Mesodermal cell (in vitro differentiated cells): ENCODE data around the gene C1orf56.
A peak's percentile ranks its signal among the peaks of the same experiment; 100 is the strongest.

ENCODE experiments used
- H3K27ac ChIP-seq: 2 replicates; pipeline ENCODE4 v1.7.0; 2013; ENCODE audit warnings: mild to moderate bottlenecking, low read depth, low read length, moderate library complexity; ENCODE audit not compliant: severe bottlenecking
- H3K36me3 ChIP-seq: 2 replicates; pipeline ENCODE4 v1.7.1; 2013; ENCODE audit warnings: mild to moderate bottlenecking, low read length, moderate library complexity; ENCODE audit not compliant: control insufficient read depth, insufficient read depth
- H3K4me1 ChIP-seq: one replicate; pipeline ENCODE4 v1.7.1; 2013; ENCODE audit warnings: mild to moderate bottlenecking, low read length; ENCODE audit not compliant: insufficient read depth, control insufficient read depth, poor library complexity, severe bottlenecking
- H3K4me3 ChIP-seq: 2 replicates; pipeline ENCODE4 v1.7.0; 2013; ENCODE audit warnings: low read length, control low read depth, mild to moderate bottlenecking; ENCODE audit not compliant: insufficient read depth, poor library complexity, severe bottlenecking; ENCODE audit errors: extremely low read depth
- H3K9me3 ChIP-seq: 2 replicates; pipeline ENCODE4 v1.7.1; 2013; ENCODE audit warnings: mild to moderate bottlenecking, low read length, moderate library complexity; ENCODE audit not compliant: control insufficient read depth
- WGBS, 2 experiments: methylation state at CpG; one replicate each; pipeline ENCODE4 v1.1.5; 2013; ENCODE audit warnings: missing lambda C conversion rate in 2 of 2; ENCODE audit not compliant: insufficient coverage in 2 of 2; 5-methylcytosine and 5-hydroxymethylcytosine counted together

C1orf56 gene

GRCh38 chr1:151050051-151050688, 2.6 kb downstream of the C1orf56 start:
- H3K9me3 ChIP-seq, result no peaks in the 10 kb centered on the region
- WGBS, 2 experiments, result no CpG with 5 or more reads among the region's 2 CpGs
- no peak overlapping the region for H3K4me3 ChIP-seq
- H3K27ac ChIP-seq, result no peak overlapping the region
- peaks cover 48% of the 10 kb centered on the region for H3K36me3 ChIP-seq
- no peaks in the 10 kb centered on the region for H3K4me1 ChIP-seq

- Histone ChIP-seq H3K27ac (no peak overlapping the region), H3K4me1 (peaks cover 6% of the 10 kb centered on the region), H3K4me3 (no peak overlapping the region), H3K9me3 (no peaks in the 10 kb centered on the region), H3K36me3 (peaks cover 61% of the 10 kb centered on the region)
- WGBS, 2 experiments, result 100% methylated on average over 1 of the region's 2 CpGs; no CpG with 5 or more reads in 1 of the 2 experiments
Observed at GRCh38 chr1:151051356-151052009, 3.9 kb downstream of the C1orf56 start.

- H3K9me3 ChIP-seq, result no peaks in the 10 kb centered on the region
- peaks cover 18% of the 10 kb centered on the region for H3K4me1 ChIP-seq
- no peak overlapping the region for H3K27ac ChIP-seq
- H3K4me3 ChIP-seq, result no peak overlapping the region
- peaks cover 78% of the 10 kb centered on the region for H3K36me3 ChIP-seq
- WGBS, 2 experiments, result 94 to 100% methylated on average over 1 to 4 of the region's 4 CpGs
Observed at GRCh38 chr1:151054971-151055547, 7.5 kb downstream of the C1orf56 start.

GRCh38 chr1:151055581-151055980, 8.0 kb downstream of the C1orf56 start:
- Histone ChIP-seq H3K27ac (no peak overlapping the region), H3K4me1 (peaks cover 18% of the 10 kb centered on the region), H3K9me3 (no peaks in the 10 kb centered on the region), H3K4me3 (no peak overlapping the region), H3K36me3 (peaks cover 75% of the 10 kb centered on the region)
- 83% methylated on average over 1 of the region's 2 CpGs; no CpG with 5 or more reads in 1 of the 2 experiments for WGBS, 2 experiments

GRCh38 chr1:151056149-151056548, 8.6 kb downstream of the C1orf56 start:
- Histone ChIP-seq H3K36me3 (peaks cover 69% of the 10 kb centered on the region), H3K27ac (no peak overlapping the region), H3K4me1 (peaks cover 18% of the 10 kb centered on the region), H3K4me3 (no peak overlapping the region), H3K9me3 (no peaks in the 10 kb centered on the region)
- WGBS, 2 experiments, result 60 to 77% methylated on average over 2 of the region's 2 CpGs

GRCh38 chr1:151058692-151059091, 11.1 kb downstream of the C1orf56 start:
- H3K9me3 ChIP-seq, result no peaks in the 10 kb centered on the region
- peaks cover 25% of the 10 kb centered on the region for H3K4me1 ChIP-seq
- H3K4me3 ChIP-seq, result peak overlapping the region; percentile 98
- 0% methylated on average over 5 to 7 of the region's 10 CpGs for WGBS, 2 experiments
- H3K36me3 ChIP-seq, result peaks cover 63% of the 10 kb centered on the region
- H3K27ac ChIP-seq, result peak overlapping the region; percentile 94

- 0% methylated on average over 41 to 45 of the region's 58 CpGs for WGBS, 2 experiments
- H3K9me3 ChIP-seq, result no peaks in the 10 kb centered on the region
- peak within 1 kb of the TSS; percentile 98 for H3K4me3 ChIP-seq
- peaks cover 63% of the 10 kb centered on the region for H3K36me3 ChIP-seq
- peak within 1 kb of the TSS; percentile 94 for H3K27ac ChIP-seq
- H3K4me1 ChIP-seq, result peaks cover 31% of the 10 kb centered on the region
Observed at GRCh38 chr1:151059109-151060006, 11.8 kb downstream of the C1orf56 start, which contains the start of gene CDC42SE1. Gene CDC42SE1, minus strand, starts transcription at chr1:151059622. Its CDS starts 3,892 bp downstream, at chr1:151055730.

- peaks cover 31% of the 10 kb centered on the region for H3K4me1 ChIP-seq
- no peaks in the 10 kb centered on the region for H3K9me3 ChIP-seq
- H3K27ac ChIP-seq, result peak within 1 kb of the TSS; percentile 94
- WGBS, 2 experiments, result 0 to 2% methylated on average over 1 to 11 of the region's 15 CpGs
- peaks cover 63% of the 10 kb centered on the region for H3K36me3 ChIP-seq
- peak within 1 kb of the TSS; percentile 98 for H3K4me3 ChIP-seq
Observed at GRCh38 chr1:151060007-151060656, 12.6 kb downstream of the C1orf56 start, which contains the start of gene MLLT11. Gene MLLT11, plus strand, starts transcription at chr1:151060397. Its CDS starts 6,828 bp downstream, at chr1:151067225.

GRCh38 chr1:151060657-151061421, 13.3 kb downstream of the C1orf56 start:
- Histone ChIP-seq H3K4me1 (peaks cover 31% of the 10 kb centered on the region), H3K36me3 (peaks cover 63% of the 10 kb centered on the region)
- WGBS, 2 experiments, result no CpG with 5 or more reads among the region's 4 CpGs

More at GRCh38 chr1:151060657-151061421, 13.3 kb downstream of the C1orf56 start:
- Histone ChIP-seq H3K27ac (peak overlapping the region; percentile 94), H3K4me3 (peak overlapping the region; percentile 98), H3K9me3 (no peaks in the 10 kb centered on the region)
